C4-2B (cell line): Measurements from ENCODE around the gene UBL4B.

ENCODE experiments used
- CTCF ChIP-seq: fragments of 450-650 bp; conservative IDR thresholded peaks from 2 replicates; pipeline ENCODE4 v1.5.1; 2017; ENCODE audit warnings: mild to moderate bottlenecking
- ZFX ChIP-seq: fragments of 450-650 bp; IDR thresholded peaks from 2 replicates; pipeline ENCODE4 v1.6.1; 2017

DNA sequence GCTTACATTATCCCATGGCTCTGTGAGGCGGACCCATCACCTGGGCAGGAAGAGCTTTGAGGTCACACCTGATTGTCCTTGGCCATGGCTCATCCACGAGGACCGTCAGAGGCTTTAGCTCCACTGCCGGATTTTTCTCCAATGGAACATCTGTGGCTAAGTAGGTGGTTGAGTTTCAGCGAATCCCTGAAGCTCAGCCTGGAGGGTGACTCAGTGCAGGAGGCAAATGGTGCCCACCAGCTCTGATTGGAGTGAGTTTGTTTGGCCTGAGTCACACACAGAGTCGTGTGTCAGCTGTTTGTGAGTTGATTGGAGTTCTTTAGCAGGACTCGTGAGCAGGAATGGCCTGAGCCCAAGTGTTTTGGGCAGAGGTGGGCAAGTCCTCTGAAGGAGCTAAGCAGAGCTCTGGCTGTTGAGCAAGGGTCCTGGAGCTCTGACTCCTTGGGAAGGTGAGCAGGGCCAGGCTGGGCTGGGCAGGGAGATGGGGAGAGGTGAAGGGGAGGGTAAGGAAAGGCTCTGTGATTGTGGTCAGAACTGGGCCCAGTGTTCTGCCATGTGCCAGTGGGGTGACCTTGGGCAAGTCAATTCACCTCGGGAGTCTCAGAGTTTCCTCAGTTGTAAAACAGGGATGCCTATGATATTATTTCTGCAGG, 40.0 kb downstream of the UBL4B start:
- TF ChIP-seq CTCF: no peak
- TF ChIP-seq ZFX: no peak
